Astrocyte (in vitro differentiated cells and primary cell): Measurements from ENCODE around the gene NRG3. TPM values are rescaled to one million over a fixed set of nuclear protein-coding genes. Genes with fewer than 3 reads are reported as not detected.

Experiments
- DNase-seq: peaks from one replicate; pipeline ENCODE4 v3.0.0-alpha.2; 2010; ENCODE audit warnings: low read depth
- FAIRE-seq: peaks from 2 replicates; lab custom pipeline; 2011; peaks lifted over from hg19 to GRCh38; lab: Jason Lieb, UNC
- H2AFZ ChIP-seq: 2 replicates; pipeline ENCODE4 v1.6.0; 2012; ENCODE audit warnings: low read depth, low read length, inconsistent platforms
- H3K27ac ChIP-seq: 2 replicates; pipeline ENCODE4 v1.5.1; 2011; ENCODE audit warnings: low read depth, low read length, inconsistent platforms
- H3K27me3 ChIP-seq: 2 replicates; pipeline ENCODE4 v1.6.0; 2011; ENCODE audit warnings: low read length, inconsistent platforms; ENCODE audit not compliant: insufficient read depth
- H3K36me3 ChIP-seq: 2 replicates; pipeline ENCODE4 v1.5.1; 2011; ENCODE audit warnings: low read length, inconsistent platforms; ENCODE audit not compliant: insufficient read depth
- H3K4me1 ChIP-seq: 2 replicates; pipeline ENCODE4 v1.5.1; 2011; ENCODE audit warnings: low read length, inconsistent platforms; ENCODE audit not compliant: insufficient read depth
- H3K4me2 ChIP-seq: 2 replicates; pipeline ENCODE4 v1.6.0; 2012; ENCODE audit warnings: low read length, inconsistent platforms
- H3K4me3 ChIP-seq: 2 replicates; pipeline ENCODE4 v1.5.1; 2011; ENCODE audit warnings: low read depth, mild to moderate bottlenecking, low read length, inconsistent platforms; ENCODE audit not compliant: insufficient read depth
- H3K79me2 ChIP-seq: 2 replicates; pipeline ENCODE4 v1.6.0; 2012; ENCODE audit warnings: mild to moderate bottlenecking, low read length, inconsistent platforms; ENCODE audit not compliant: insufficient read depth
- H3K9ac ChIP-seq: 2 replicates; pipeline ENCODE4 v1.6.0; 2012; ENCODE audit warnings: mild to moderate bottlenecking, low read length, inconsistent platforms
- H3K9me3 ChIP-seq: 2 replicates; pipeline ENCODE4 v1.5.1; 2012; ENCODE audit warnings: low read depth, mild to moderate bottlenecking, low read length, inconsistent platforms; ENCODE audit not compliant: insufficient read depth
- H4K20me1 ChIP-seq: 2 replicates; pipeline ENCODE4 v1.6.0; 2012; ENCODE audit warnings: low read length, inconsistent platforms; ENCODE audit not compliant: insufficient read depth
- H3K27ac Mint-ChIP-seq: one replicate; pipeline ENCODE4 v1.8.0; 2021; ENCODE audit warnings: mild to moderate bottlenecking, mixed read lengths; ENCODE audit not compliant: unreplicated experiment
- H3K27me3 Mint-ChIP-seq: one replicate; pipeline ENCODE4 v1.8.0; 2021; ENCODE audit warnings: low read depth, mixed read lengths; ENCODE audit not compliant: unreplicated experiment
- H3K36me3 Mint-ChIP-seq: one replicate; pipeline ENCODE4 v1.8.0; 2021; ENCODE audit warnings: low read depth, mixed read lengths; ENCODE audit not compliant: unreplicated experiment
- H3K4me1 Mint-ChIP-seq: one replicate; pipeline ENCODE4 v1.8.0; 2021; ENCODE audit warnings: low read depth, mixed read lengths; ENCODE audit not compliant: unreplicated experiment
- H3K4me3 Mint-ChIP-seq: one replicate; pipeline ENCODE4 v1.8.0; 2021; ENCODE audit warnings: mild to moderate bottlenecking, moderate library complexity, mixed read lengths; ENCODE audit not compliant: unreplicated experiment
- H3K9me3 Mint-ChIP-seq: one replicate; pipeline ENCODE4 v1.8.0; 2021; ENCODE audit warnings: mild to moderate bottlenecking, mixed read lengths; ENCODE audit not compliant: unreplicated experiment
- CTCF ChIP-seq: IDR thresholded peaks from 2 replicates; pipeline ENCODE4 v1.5.1; 2011; ENCODE audit warnings: low read depth, mild to moderate bottlenecking, inconsistent platforms, low read length, moderate library complexity; ENCODE audit not compliant: insufficient read depth
- EZH2 ChIP-seq: IDR thresholded peaks from 2 replicates; pipeline ENCODE4 v1.6.1; 2012; ENCODE audit warnings: mild to moderate bottlenecking, low read length, inconsistent platforms; ENCODE audit not compliant: insufficient read depth
- total RNA-seq: library from RNA; stranded (reverse); gene quantifications from 2 replicates; pipeline ENCODE4 v1.2.1, GENCODE V29; 2021

The NRG3 gene
- total RNA-seq, 1 donor from 2014 or later = 2.1 TPM

- TF ChIP-seq EZH2 = no peak
- TF ChIP-seq CTCF = no peak
- FAIRE-seq = no peak
Observed at GRCh38 chr10:82910301-82910700, 1035.3 kb downstream of the NRG3 start.

GRCh38 chr10:82914655-82915136 is 1039.7 kb downstream of the NRG3 start:
- Histone ChIP-seq H3K4me3 (no peak overlapping the region), H3K4me1 (no peaks in the 10 kb centered on the region), H3K27me3 (no peaks in the 10 kb centered on the region), H2AFZ (no peak overlapping the region), H3K9ac (no peak overlapping the region), H3K27ac (no peak overlapping the region), H3K9me3 (no peaks in the 10 kb centered on the region), H3K79me2 (no peaks in the 10 kb centered on the region), H3K4me2 (no peak overlapping the region), H4K20me1 (no peaks in the 10 kb centered on the region), H3K36me3 (no peaks in the 10 kb centered on the region)
- Mint-ChIP-seq H3K9me3 (no peaks in the 10 kb centered on the region), H3K4me3 (no peak overlapping the region), H3K4me1 (no peaks in the 10 kb centered on the region), H3K36me3 (no peaks in the 10 kb centered on the region), H3K27me3 (no peaks in the 10 kb centered on the region), H3K27ac (no peak overlapping the region)
- no peak for DNase-seq
- no peak for FAIRE-seq
- TF ChIP-seq EZH2 (no peak), CTCF (no peak)

More at GRCh38 chr10:82910301-82910700, 1035.3 kb downstream of the NRG3 start:
- H3K27ac ChIP-seq = no peak overlapping the region
- H3K27me3 Mint-ChIP-seq = no peaks in the 10 kb centered on the region
- no peak overlapping the region for H2AFZ ChIP-seq
- no peaks in the 10 kb centered on the region for H3K36me3 ChIP-seq
- no peak overlapping the region for H3K27ac Mint-ChIP-seq
- no peak overlapping the region for H3K4me3 Mint-ChIP-seq
- no peaks in the 10 kb centered on the region for H3K4me1 Mint-ChIP-seq
- H3K79me2 ChIP-seq = no peaks in the 10 kb centered on the region
- no peaks in the 10 kb centered on the region for H3K36me3 Mint-ChIP-seq
- H3K4me3 ChIP-seq = no peak overlapping the region
- no peak for DNase-seq
- no peaks in the 10 kb centered on the region for H3K4me1 ChIP-seq
- no peak overlapping the region for H3K9ac ChIP-seq
- H4K20me1 ChIP-seq = no peaks in the 10 kb centered on the region
- H3K27me3 ChIP-seq = no peaks in the 10 kb centered on the region
- no peaks in the 10 kb centered on the region for H3K9me3 ChIP-seq
- H3K4me2 ChIP-seq = no peak overlapping the region
- H3K9me3 Mint-ChIP-seq = no peaks in the 10 kb centered on the region

- H3K27ac Mint-ChIP-seq = no peak overlapping the region
Observed at GRCh38 chr10:82916941-82917340, 1041.9 kb downstream of the NRG3 start.

More at GRCh38 chr10:82916941-82917340, 1041.9 kb downstream of the NRG3 start:
- no peaks in the 10 kb centered on the region for H4K20me1 ChIP-seq
- DNase-seq = no peak
- Mint-ChIP-seq H3K27me3 (no peaks in the 10 kb centered on the region), H3K9me3 (no peaks in the 10 kb centered on the region), H3K4me1 (no peaks in the 10 kb centered on the region), H3K4me3 (no peak overlapping the region), H3K36me3 (no peaks in the 10 kb centered on the region)
- no peaks in the 10 kb centered on the region for H3K27me3 ChIP-seq
- no peaks in the 10 kb centered on the region for H3K4me1 ChIP-seq
- no peaks in the 10 kb centered on the region for H3K9me3 ChIP-seq
- no peak overlapping the region for H2AFZ ChIP-seq
- H3K27ac ChIP-seq = no peak overlapping the region
- no peak overlapping the region for H3K4me3 ChIP-seq
- TF ChIP-seq CTCF (no peak), EZH2 (no peak)
- FAIRE-seq = no peak
- no peaks in the 10 kb centered on the region for H3K36me3 ChIP-seq
- no peak overlapping the region for H3K9ac ChIP-seq
- no peak overlapping the region for H3K4me2 ChIP-seq
- H3K79me2 ChIP-seq = no peaks in the 10 kb centered on the region
